GM21529 (cell line): ENCODE measurements around the gene DNAH6.
A peak's percentile ranks its signal among the peaks of the same experiment; 100 is the strongest.
"Not testable (repeated sequence)": the region's sequence is repeated elsewhere in the genome, so short reads cannot be mapped to it uniquely, and the experiment has no call there.

Source experiments
- ATAC-seq: cut with Tn5 transposase; IDR thresholded peaks from one replicate; pipeline ENCODE4 v1.9.1; 2021; ENCODE audit not compliant: unreplicated experiment

The DNAH6 gene

DNA sequence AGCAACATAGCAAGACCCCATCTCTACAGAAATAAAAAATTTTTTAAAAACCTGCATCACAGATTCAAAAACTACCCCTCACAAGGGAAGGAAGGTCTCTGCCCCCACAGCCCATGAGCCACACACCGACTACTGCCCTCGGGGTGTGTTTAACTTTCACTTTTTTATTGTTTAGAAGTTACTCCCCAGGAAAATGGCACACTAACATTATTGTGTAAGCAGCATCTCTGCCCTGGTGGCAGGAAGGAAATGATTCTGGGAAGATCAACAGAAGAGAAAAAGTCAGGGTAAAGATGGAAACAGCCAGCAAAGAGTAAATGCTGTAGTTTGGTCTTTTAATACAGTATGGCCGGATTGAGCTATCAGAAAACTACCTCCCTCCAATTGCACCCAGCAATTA lies 342.6 kb downstream of the DNAH6 start:
- ATAC-seq = no peak

DNA sequence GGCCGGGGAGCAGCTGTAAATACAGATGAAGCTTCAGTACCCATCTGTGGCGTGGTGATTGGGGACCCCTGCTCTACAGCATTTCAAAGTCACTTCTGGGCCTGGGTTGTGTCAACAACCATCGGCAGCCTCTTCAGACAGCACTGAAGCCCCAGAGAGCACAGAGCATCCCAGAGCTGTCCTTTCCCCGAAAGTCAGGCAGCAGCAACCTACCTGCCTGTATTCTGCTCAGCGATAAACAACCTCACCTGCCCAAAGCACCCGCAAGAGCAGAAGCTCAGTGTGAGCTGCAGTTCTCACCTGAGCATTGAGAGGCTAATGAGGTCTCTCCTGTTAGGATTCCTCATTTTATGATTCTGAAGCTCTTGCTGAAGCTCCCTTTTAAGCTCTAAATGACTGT lies 345.2 kb downstream of the DNAH6 start:
- ATAC-seq = no peak

DNA sequence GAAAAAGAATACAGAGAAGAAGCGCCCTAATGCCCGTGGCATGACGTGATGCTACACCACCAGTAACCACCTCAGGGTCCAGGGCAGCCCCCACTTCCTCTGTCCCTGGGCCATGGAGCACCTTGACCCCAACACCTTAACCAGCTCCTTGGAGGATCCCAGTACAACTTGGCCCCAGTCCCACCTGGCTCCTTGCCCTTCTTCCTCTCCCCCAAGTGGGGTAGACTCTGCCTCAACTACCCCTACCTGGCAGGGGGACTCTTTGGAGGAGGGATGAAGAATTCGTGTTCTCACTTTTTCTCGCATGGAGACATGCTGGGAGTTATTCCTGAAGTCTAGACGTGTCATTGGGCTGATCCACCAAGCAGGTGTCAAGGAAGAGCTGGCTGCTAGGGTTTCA lies 345.7 kb downstream of the DNAH6 start:
- no peak for ATAC-seq

- peak; percentile 72 for ATAC-seq
Observed at GRCh38 chr2:84865181-84865783, 349.0 kb downstream of the DNAH6 start.

- no peak for ATAC-seq
Observed at GRCh38 chr2:84866122-84866521, 349.8 kb downstream of the DNAH6 start.

GRCh38 chr2:84868327-84868726 lies 352.0 kb downstream of the DNAH6 start:
- ATAC-seq = not testable (repeated sequence)
